Brain microvascular endothelial cell (primary cell): ENCODE measurements around the gene GDNF.
A peak's percentile ranks its signal among the peaks of the same experiment; 100 is the strongest.

Experiments
- DNase-seq: peaks from one replicate; pipeline ENCODE4 v3.0.0-alpha.2; 2020
- H3K27ac ChIP-seq: fragments of 250-450 bp; sonication (Bioruptor Pico); 2 replicates; pipeline ENCODE4 v1.5.1; 2020; ENCODE audit warnings: mild to moderate bottlenecking, moderate library complexity
- H3K27me3 ChIP-seq: fragments of 250-450 bp; sonication (Bioruptor Pico); replicated peaks from 2 replicates; pipeline ENCODE4 v1.5.1; 2020; ENCODE audit warnings: mild to moderate bottlenecking
- H3K36me3 ChIP-seq: fragments of 250-450 bp; sonication (Bioruptor Pico); replicated peaks from 2 replicates; pipeline ENCODE4 v1.5.1; 2020; ENCODE audit warnings: mild to moderate bottlenecking
- H3K4me3 ChIP-seq: 2 replicates; pipeline ENCODE4 v1.5.1; 2011; ENCODE audit warnings: low read depth, mild to moderate bottlenecking, control low read depth, low read length, moderate library complexity
- in situ Hi-C: cut with HindIII; loops from 2 replicates; pipeline ENCODE4 v1.10.0; 2017; ENCODE audit warnings: low sequenced_read_pairs, low pct_ligation_motif_present
- TF ChIP-seq, protein P1 (sequence below): IDR thresholded peaks from 2 replicates; pipeline ENCODE4 v1.5.1; 2011; ENCODE audit warnings: low read depth, mild to moderate bottlenecking, moderate library complexity, low read length, control low read depth, inconsistent platforms; ENCODE audit errors: missing control alignments

GDNF gene

DNA sequence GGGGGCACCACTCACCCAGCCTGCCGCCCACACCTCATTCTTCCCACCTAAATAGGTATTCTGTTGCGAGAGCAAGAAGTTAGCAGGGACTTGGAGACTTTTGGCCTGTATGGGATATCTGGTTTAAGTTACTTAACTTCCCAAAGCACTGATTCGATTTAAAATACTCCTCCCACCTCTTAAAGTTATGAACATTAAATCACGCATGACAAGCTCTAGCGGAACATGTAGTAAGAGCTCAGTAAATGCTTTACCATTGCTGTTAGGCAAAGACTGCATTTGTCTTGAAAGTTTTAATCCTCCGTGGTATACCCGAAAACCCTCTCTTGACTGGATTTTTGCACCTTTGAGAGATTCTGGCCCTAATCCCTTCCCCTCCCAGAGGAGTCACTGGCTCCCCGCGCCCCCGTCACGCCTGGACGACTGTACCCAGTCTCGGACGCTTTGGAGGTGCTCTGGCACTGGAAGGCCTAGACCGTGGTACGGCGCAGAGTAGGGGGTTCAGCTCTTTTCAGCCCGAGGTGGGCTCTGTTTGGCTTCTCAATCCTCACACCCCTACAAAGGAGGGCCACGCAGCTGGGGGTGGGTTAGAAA lies 4.4 kb downstream of the GDNF start:
- DNase-seq: no peak
- TF ChIP-seq, protein P1, sequence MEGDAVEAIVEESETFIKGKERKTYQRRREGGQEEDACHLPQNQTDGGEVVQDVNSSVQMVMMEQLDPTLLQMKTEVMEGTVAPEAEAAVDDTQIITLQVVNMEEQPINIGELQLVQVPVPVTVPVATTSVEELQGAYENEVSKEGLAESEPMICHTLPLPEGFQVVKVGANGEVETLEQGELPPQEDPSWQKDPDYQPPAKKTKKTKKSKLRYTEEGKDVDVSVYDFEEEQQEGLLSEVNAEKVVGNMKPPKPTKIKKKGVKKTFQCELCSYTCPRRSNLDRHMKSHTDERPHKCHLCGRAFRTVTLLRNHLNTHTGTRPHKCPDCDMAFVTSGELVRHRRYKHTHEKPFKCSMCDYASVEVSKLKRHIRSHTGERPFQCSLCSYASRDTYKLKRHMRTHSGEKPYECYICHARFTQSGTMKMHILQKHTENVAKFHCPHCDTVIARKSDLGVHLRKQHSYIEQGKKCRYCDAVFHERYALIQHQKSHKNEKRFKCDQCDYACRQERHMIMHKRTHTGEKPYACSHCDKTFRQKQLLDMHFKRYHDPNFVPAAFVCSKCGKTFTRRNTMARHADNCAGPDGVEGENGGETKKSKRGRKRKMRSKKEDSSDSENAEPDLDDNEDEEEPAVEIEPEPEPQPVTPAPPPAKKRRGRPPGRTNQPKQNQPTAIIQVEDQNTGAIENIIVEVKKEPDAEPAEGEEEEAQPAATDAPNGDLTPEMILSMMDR: no peak
- H3K4me3 ChIP-seq: peak overlapping the region; percentile 12
- in situ Hi-C loops: loop anchor here (25.0 kb wide), 1 partner anchor 352 kb away; no protein-coding TSS in a partner anchor
- no peaks in the 10 kb centered on the region for H3K36me3 ChIP-seq
- H3K27ac ChIP-seq: no peak overlapping the region
- peaks cover 18% of the 10 kb centered on the region for H3K27me3 ChIP-seq

DNA sequence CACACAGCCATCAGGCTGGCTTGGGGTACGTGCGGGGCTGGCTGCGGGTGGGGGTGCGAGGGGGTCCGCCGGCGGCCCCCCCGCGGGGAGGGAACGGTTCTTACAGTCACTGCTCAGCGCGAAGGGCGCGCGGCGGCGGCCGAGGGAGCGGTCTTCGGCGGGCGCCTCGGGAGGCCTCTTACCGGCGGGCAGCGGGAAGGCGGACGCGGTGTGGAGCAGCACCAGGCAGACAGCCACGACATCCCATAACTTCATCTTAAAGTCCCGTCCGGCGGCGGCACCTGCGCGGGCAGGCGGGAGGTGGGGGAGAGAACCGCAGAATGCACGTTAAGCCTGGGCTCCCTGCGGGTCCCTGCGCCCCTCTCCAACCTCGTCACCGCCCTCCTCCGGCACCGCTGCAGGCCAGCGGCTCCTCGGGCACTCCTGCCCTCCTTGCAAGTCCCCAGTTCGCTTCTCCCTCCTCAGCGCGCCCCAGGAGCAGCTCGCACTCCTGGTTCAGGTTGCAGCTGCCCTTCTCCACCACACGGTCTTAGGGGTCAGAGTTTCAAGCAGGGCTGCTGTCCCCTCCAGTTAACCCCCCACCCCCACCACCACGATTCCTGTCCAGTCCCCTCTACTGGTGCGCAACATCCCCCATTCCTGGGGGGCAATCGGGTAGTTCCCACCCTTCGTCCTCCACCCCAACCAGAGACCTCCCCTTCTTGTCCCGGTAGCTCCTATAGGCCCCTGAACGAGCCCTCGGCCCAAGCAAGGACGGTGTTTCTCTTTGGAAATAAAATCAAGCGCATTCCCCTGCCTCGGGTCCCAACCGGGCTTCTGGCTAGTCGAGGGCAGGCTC lies 5.1 kb downstream of the GDNF start:
- peaks cover 18% of the 10 kb centered on the region for H3K27me3 ChIP-seq
- in situ Hi-C loops: loop anchor here (25.0 kb wide), 1 partner anchor 353 kb away; no protein-coding TSS in a partner anchor
- H3K36me3 ChIP-seq: no peaks in the 10 kb centered on the region
- TF ChIP-seq, protein P1: peak; percentile 22
- peak overlapping the region; percentile 55 for H3K4me3 ChIP-seq
- no peak for DNase-seq
- no peak overlapping the region for H3K27ac ChIP-seq

DNA sequence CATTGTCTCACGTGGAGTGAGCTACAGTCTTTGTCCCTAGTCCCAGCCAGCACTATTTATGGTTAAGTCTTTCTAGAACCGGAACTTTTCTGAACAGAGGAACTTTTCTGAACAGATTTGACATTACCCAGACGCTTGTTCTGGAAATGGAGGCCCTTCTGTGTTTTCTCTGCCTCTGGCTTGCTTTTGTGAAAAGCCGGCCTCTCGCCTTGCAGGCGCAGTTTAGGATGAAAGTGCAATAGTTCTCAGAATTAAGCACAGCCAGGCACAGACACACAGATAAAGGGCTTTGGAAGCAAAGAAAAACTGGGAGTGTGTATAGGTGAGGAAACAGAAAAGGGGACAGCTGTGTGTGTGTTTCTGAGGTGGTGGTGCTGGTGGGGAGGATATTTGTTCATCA lies 5.9 kb downstream of the GDNF start:
- peak overlapping the region; percentile 55 for H3K4me3 ChIP-seq
- in situ Hi-C loops: loop anchor here (25.0 kb wide), 1 partner anchor 353 kb away; no protein-coding TSS in a partner anchor
- H3K36me3 ChIP-seq: no peaks in the 10 kb centered on the region
- no peak overlapping the region for H3K27ac ChIP-seq
- DNase-seq: no peak
- TF ChIP-seq, protein P1: no peak
- peaks cover 11% of the 10 kb centered on the region for H3K27me3 ChIP-seq

DNA sequence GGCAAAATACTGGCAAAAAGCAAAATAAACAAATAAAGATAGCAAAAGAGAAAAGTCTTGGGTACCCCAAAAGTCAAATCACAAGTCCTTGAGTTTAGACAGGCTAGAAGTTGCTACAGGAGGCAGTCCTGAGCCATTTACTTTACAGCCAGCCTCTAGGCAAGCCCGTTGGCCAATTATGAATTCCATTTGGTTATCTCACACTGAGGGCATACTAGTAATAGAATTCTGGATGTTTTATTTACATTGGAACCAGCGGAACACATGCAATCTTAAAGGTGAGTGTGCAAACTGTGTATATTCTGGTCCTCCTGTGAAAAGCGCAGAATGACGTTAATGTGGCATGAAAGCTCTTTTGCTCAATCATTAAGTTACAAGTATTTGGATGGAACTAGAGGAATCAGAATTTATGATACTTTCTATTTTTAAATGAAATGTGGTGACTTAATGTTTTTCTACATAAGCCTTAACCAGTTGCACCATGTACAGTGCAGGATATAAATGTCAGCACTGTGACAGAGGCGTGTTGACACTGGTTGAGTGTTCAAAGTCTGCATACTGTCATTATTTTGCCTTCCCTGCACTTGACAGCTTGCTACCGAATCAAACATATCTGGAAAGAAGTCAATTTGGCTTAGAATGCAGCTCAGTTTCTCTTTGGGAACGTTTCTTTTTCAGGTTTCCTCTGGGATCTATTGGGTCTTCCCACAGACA lies 7.9 kb downstream of the GDNF start:
- Histone ChIP-seq H3K27me3 (peaks cover 5% of the 10 kb centered on the region), H3K36me3 (no peaks in the 10 kb centered on the region), H3K27ac (no peak overlapping the region), H3K4me3 (no peak overlapping the region)
- in situ Hi-C loops: loop anchor here (25.0 kb wide), 1 partner anchor 355 kb away; no protein-coding TSS in a partner anchor
- TF ChIP-seq, protein P1: no peak
- no peak for DNase-seq

DNA sequence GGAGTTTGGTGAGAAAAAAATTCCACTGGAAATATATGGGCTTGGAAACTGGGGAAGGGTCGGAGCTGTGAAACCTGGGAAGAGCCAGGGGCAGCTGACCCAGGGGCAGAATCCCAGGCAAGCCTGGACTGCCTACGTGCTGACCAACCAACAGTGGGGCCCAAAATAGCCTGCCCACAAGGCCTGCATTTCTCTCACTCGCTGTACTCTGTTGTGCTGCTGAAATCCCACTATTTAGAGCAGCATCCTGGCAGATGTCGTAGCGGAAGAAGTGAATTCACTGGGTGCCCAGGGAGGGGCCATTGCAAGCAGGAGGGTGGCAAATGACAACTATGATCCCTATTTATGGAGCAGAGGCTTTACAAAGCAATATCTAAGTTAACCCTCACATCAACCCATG lies 9.5 kb downstream of the GDNF start:
- H3K4me3 ChIP-seq: no peak overlapping the region
- no peaks in the 10 kb centered on the region for H3K36me3 ChIP-seq
- TF ChIP-seq, protein P1: no peak
- no peak for DNase-seq
- H3K27ac ChIP-seq: no peak overlapping the region
- in situ Hi-C loops: loop anchor here (25.0 kb wide), 1 partner anchor 357 kb away; no protein-coding TSS in a partner anchor
- H3K27me3 ChIP-seq: peaks cover 3% of the 10 kb centered on the region
